Femur (tissue), 1 donor: ENCODE data around the gene FBLN7.

Experiments used
- DNase-seq: peaks from one replicate; pipeline ENCODE4 v3.0.0-alpha.2; 2017

Gene FBLN7

DNA sequence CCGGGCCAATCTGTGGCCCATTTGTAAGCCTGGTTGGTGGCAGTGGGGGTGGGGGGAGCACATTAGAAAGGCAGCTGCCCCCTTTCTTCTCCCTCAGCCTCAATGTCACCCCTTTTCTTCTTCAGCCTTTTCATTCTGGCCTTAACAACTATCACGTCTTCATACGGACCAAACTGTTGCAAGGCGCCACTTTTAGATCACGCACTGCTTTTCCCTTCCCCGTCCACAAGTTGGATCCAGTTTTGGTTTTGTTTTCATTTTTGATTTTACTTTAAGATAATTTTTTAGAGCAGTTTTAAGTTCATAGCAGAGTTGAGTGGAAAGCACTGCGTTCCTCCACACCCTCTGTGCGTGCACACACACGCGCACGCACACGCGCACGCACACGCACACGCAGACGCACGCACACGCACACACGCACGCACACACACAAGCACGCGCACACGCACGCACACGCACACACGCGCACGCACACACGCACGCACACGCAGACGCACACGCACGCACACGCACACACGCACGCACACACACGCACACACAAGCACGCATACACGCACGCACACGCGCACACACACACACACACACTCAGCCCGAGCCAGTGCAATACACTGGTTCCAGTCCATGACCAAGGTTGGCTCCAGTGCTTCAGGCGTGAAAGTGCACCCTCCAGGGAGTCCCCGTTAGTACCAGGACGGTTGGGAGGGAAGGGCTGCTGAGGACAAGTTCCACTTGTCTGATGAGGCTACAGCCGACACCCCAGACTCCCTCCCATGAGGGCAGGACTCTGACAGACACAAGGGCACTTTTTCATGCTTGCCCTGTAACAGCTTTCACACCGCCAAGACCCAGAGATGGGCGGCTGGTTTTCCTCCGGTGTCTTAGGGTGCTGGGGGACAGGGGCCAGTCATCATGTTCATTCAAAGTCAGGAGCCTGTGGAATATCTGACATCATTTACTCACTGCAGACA lies 22.4 kb downstream of the FBLN7 start:
- DNase-seq = no peak

DNA sequence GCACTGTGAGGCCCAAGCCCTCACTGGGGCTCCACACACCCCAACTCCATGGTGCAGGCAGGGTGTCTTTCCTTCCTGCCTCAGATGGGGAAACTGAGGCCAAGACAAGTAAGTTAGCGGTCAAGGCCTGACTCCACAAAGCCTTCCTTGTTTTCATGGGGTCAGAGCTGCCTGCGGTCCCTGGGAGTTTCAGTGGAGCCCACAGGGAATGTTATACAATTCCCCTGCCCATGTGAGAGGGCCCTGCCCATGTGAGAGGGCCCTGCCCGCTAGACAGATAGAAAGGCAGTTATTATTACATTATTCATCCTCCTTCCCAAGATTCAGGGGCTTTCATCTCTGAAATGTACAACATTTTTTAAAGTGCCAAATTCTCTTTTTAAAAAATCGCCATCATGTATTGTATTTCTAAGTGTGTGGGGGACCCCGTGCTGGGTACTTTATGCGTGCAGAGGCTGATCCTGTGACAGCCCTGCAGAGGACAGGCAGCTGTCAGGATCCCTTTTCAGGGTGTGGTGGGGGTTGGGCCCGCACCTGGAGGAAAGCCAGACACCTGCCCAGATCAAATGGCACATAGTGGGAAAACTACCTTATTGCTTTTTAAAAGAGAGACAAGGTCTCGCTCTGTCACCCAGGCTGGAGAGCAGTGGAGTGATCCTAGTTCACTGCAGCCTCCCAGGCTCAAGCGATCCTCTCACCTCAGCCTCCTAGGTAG lies 23.4 kb downstream of the FBLN7 start:
- DNase-seq = no peak

GRCh38 chr2:112162341-112162740 lies 24.2 kb downstream of the FBLN7 start:
- no peak for DNase-seq

DNA sequence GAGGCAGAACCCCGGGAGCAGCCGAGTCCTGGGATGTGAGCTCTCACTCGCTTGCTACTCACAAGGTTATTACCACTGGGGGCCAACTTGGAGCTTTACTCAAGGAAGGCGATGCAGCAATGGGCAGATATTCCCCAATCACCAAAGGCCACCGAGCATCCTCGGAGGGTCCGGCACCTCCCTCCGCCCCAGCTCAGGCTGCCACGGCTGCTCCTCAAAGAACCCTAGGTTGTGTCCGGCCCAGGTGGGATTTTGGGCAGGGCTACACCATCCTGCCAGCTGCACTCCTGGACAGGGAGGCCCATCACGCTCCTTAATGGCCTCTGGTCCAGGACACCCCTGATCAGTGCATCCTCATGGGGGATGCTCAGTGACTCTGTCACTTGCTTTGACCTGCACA lies 24.8 kb downstream of the FBLN7 start:
- DNase-seq = no peak

DNA sequence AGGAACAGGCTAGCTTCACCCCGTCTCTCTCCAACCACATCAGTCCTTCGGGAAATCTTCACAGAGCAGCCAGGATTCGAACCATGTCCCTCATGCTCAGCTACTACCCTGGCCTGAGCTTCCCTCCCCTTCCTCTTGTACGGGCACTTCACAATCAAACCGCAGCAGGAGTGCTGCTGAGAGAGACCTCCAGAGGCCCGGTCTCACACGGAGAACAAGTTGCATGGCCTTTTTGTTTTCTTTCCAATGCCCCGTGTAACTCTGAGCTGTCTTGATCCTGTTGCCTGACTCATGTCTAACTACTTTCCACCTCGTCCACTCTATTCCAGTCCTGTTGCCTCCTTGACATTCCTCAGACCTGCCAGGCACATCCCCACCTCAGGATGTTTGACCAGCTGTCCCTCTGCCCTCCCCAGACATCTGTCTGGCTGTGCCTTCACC lies 25.4 kb downstream of the FBLN7 start:
- no peak for DNase-seq

- DNase-seq = no peak
Observed at GRCh38 chr2:112164876-112165275, 26.7 kb downstream of the FBLN7 start.

DNA sequence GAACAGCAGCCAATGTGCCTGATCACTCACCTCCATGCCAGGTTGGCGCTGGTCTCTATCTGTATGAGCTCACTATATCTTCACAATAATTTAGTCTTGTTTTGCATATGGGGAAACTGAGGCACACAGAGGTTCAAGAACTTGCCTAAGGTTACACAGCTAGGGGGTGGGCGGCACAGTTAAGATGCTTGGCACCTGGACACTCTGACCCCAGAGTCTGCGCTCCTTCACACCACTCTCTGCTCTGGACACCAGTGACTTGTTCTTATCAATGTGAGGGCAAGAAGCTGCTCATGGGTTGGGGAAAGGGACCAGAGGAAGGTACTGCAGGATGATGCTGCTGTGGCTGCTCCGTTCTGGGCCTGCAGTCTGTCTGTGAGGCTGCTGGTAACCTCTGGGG lies 27.1 kb downstream of the FBLN7 start:
- no peak for DNase-seq

DNA sequence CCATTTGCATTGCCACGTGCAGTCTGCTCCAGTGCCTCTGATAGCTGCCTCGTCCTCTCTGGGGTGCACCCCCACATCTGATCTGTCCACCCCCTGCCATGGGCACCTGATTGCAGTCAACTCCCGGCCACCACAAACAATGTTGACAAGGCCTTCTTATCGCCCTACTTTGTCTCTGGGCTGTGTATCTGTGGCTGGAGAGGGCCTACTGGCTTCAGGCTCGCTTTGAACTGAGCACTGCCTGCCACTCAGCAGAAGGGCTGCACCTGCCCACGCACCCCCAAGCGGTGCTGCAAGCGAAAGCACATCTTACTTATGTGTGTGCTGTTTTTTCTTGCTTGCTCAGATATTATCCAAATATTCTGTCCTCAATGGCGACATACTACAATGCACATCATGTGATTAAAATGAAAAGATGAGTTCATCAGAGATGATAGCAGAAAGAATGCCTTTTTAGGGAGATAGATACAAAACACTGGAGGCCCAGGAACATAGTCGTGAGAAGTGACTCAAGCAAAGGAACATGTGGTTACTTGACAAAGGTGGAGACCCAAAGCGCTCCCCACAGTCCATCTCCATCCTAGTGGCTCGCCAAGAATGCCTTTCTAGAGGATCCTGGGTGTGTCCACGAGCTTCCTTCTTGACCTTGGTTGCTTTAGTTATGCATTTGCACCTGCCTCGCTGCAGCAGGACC lies 28.8 kb downstream of the FBLN7 start:
- no peak for DNase-seq

DNA sequence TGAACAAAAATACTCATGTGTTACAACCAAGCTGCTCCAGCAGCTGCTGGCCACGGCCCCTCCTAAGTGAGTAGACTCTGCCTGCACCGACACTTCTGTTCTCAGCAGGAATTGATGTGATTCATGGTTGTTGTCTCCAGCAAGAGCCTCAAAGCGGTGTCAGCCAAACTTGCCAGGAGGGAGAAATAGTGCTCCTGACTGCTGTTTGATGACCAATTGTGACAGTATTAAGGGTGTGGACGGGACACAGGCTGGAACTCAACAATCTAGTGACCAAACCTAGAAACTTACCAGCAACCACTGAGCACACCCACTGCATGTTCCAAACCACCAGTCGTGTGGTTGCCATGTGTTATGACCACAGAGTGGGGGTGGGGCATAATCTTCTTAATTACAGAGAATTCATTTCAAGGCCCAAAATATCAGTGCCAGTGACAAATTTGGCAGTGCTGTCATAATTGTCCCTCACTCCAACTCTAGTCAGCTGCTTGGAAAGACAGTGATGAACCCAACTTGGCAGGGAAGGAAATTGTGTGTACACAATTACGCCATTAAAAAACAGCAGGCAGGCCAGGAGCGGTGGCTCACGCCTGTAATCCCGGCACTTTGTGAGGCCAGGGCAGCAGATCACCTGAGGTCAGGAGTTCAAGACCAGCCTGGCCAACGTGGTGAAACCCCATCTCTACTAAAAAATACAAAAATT lies 30.4 kb downstream of the FBLN7 start:
- no peak for DNase-seq

DNA sequence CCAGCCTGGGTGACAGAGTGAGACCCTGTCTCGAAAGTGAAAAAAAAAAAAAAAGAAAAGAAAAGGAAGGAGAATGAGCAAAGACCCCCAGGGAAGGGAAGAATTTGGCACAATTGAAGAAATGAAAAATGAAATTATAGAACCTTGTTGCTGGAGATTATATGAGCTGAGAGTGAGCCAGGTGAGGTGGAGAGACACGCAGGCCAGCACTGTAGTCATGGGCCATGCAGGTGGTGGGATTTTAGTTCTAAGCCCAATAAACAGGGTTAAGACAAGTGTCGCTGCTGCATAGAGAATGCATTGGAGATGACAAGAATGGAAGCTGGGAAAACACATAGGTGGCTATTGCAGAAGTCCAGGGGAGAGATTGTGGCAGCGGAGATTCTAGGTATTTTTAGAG lies 32.3 kb downstream of the FBLN7 start:
- DNase-seq = no peak

DNA sequence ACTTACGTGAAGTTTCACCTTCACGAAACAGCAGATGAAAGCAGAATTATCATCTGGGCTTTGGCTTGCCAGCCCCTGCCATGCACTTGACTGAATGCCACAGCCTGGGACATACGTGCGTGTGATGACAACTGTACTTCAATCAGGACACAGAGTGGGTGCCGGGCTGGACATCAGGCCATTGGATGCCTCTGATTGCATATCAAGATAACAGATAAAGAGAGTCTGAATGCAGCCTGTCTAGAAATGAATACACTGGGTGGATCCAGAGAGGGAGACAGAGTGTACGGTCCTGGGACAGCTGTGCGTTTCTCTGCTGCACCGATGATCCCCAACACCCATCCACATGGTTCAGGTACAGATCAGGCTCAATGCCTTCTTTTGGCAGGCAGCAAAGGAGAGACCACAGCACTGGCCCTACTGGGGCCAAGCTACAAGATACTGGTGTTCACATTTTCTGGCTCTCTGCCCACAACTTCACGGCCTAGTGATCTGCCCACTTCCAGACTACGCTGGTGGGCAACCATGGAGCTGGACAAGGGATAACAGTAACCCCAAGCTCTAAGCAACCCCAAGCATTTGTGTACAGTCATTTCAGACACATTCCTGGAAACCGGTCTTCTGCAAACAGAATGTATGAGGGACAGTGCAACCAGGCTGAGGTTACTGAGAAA lies 35.6 kb downstream of the FBLN7 start:
- no peak for DNase-seq

- no peak for DNase-seq
Observed at GRCh38 chr2:112174383-112174782, 36.2 kb downstream of the FBLN7 start.

DNA sequence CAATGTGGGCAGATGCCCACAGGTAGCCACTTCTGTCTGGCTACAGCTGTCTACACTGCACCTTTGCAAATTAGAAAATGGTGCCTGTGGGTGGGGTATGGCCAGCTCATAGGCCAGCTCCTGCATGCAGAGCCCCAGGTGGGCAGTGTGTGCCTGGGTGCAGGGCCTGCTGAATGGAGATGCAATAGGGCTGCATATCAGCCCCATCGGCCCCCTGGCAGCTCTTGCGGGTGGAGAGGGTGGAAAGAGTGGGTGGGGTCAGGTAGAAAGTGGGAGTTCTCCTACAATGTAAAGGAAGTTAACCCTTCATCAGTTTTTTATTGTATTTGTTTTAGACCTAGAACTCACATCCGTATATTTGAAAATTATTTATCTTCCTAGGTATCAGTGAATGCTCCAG lies 37.1 kb downstream of the FBLN7 start:
- DNase-seq = no peak

- DNase-seq = no peak
Observed at GRCh38 chr2:112175958-112176573, 37.9 kb downstream of the FBLN7 start.

- no peak for DNase-seq
Observed at GRCh38 chr2:112181571-112182290, 43.5 kb downstream of the FBLN7 start.

GRCh38 chr2:112182581-112183034 lies 44.4 kb downstream of the FBLN7 start:
- no peak for DNase-seq

DNA sequence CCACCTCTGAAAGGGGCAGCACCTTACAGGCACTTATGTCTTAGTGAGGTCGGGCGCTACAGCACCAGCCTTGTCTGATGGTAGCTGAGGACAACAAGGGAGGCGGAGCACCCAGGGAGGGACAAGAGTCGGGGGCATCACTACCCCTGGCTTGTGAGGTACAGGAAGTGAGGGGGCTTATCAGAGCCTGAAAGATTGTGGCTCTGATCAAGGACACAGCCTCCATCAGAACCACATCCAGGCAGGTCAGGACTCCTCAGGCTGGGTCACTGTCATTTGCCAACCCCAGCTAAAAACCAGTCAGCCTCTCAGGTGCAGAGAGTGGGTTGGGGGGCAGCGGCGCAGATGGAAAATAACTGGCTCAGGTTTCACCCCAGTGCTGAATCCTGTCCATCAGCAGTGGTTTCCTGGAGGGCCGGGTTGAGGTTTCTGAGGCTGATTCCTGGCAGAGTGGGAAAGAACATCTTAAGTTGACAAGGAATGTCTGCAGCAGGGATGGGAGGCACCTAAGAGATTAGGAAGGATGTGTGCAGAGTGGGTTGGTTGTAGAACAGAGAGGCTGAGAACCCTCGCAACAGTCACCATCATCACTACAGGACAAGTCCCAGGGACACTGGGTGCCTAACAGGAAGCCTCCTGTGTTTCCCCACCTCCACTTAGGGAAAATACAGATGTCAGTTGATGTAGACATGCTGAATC lies 45.3 kb downstream of the FBLN7 start:
- no peak for DNase-seq

DNA sequence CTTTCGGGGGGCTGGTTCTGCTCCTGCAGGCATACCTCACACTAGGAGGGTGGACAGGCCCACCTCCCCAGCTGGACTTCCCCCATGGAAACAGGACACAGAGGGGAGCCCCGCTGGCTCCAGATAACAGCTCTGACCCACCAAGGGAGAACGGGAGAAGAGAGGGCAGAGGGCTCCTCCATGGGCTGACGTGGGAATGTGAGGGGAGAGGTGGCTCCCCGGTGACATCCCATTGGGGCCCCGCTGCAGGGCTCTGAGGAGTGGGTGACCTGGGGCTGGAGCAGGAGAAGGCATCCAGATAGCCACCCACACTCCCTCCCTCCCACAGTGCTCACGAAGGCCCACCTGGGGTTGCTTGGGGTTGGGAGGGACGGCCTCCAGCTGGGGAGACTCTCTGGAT lies 45.9 kb downstream of the FBLN7 start:
- no peak for DNase-seq

- no peak for DNase-seq
Observed at GRCh38 chr2:112185131-112185530, 46.9 kb downstream of the FBLN7 start.

- no peak for DNase-seq
Observed at GRCh38 chr2:112187046-112187715, 49.0 kb downstream of the FBLN7 start.
